HPDE6-E6E7 (cell line): ENCODE data around the gene PNKD.
"Not testable (repeated sequence)": the region's sequence is repeated elsewhere in the genome, so short reads cannot be mapped to it uniquely, and the experiment has no call there.

Source experiments
- DNase-seq: peaks from one replicate; pipeline ENCODE4 v3.0.0; 2011; ENCODE audit warnings: missing footprints; ENCODE audit errors: extremely low spot score

PNKD gene

GRCh38 chr2:218292048-218293014, 22.0 kb downstream of the PNKD start, which contains the start of gene TMBIM1:
TMBIM1 (minus strand) TSS chr2:218292503; CDS start chr2:218282141, 10,362 bp downstream.
- DNase-seq, result no peak

DNA sequence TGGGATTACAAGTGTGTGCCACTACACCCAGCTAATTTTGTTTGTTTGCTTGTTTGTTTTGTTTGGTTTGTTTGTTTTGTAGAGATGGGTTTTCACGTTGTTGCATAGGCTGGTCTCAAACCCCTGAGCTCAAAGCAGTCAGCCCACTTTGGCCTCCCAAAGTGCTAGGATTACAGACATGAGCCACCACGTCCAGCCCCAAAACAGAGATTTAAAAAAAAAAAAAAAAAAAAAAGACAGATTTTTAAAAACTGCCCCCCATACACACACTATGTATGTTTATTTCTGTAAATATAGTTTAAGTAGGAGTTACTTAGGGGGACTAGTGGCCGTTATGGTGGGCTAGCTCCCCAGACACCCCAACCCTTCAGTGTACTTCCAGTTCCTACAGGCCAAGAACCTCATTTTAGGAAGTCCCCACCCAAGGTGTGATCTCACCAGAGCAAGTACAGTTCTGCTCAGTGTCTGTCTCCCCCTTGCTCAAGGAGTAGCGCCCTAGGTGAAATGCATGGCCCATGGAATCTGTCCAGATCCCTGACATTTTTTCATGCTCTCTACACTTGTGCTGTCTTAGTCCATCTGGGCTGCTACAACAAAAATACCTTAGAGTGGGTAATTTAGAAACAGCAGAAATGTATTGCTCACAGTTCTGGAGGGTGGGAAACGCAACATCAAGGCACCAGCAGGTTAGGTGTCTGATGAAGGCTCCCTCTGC, 23.6 kb downstream of the PNKD start:
- DNase-seq, result no peak

DNA sequence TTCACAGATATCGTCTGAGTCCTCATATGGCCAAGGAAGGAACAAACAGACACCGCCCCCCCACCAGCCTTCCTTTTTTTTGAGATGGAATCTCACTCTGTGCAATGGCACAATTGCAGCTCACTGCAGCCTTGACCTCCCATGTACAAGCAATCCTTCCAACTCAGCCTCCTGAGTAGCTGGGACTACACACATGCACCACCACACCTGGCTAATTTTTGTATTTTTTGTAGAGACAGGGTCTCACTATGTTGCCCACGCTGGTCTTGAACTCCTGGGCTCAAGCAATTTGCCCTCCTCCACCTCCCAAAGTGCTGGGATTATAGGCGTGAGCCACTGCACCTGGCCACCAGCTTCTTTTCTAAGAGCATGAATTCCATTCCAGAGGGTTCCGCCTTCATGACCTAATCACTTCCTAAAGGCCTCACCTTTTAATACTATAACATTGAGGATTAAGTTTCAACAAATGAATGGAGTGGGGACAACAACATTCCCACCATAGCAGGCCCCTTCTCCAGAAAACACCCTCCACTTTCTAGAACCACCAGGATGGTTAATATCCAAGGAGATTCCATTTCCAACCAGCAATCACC, 24.2 kb downstream of the PNKD start:
- no peak for DNase-seq

DNA sequence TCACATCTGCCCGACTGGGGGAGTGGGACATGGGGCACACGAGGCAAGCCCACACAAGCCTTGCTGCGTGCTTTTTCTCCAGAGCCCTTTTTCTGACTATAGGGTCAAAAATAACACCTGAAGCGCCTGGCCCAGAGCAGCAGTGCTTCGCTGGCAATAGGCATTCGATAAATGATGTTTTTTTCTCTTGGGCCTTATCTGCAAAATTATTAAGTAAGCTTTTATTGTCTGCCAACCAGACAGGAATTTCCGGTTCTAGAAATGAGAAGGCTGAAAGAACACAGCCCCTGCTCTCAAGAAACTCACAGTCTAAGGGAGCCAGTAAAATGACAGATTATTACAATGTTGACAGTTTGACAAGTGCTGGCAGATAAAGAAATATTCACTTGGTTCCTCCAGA, 24.7 kb downstream of the PNKD start:
- DNase-seq, result no peak

DNA sequence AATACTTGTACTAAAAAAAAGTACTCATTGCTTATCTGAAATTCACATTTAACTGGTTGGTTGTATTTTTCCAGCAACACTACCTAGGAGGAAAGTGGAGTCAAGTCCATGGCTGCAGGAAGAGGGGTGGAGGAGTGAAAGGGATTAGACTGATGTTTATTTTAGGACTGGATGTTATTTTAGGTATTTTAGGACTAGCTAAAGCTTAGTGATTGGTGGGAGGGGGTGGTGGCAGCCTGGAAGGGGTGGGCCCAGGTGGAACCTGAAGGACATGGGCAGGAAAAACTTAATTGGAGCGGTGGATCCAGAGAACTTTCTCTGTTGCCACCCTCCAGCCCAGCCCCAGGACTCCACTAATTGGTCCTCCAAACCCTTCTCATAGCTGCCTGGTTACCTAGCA, 25.9 kb downstream of the PNKD start:
- DNase-seq, result no peak

DNA sequence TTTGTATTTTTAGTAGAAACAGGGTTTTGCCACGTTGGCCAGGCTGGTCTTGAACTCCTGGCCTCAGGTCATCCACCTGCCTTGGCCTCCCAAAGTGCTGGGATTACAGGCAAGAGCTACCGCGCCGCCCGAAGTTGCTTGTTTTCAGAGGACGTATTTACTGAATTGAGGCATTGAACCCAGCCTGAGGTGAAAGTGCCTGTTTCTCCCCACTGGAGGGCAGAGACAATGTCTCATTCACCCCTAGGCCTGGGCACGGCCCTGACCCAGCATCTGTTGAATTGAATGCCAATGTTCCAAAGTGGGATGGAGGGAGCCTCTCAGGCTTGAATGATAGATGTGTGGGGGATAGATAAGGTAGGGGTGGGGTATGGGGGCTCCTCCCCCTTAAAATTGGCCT, 26.5 kb downstream of the PNKD start:
- DNase-seq, result no peak

DNA sequence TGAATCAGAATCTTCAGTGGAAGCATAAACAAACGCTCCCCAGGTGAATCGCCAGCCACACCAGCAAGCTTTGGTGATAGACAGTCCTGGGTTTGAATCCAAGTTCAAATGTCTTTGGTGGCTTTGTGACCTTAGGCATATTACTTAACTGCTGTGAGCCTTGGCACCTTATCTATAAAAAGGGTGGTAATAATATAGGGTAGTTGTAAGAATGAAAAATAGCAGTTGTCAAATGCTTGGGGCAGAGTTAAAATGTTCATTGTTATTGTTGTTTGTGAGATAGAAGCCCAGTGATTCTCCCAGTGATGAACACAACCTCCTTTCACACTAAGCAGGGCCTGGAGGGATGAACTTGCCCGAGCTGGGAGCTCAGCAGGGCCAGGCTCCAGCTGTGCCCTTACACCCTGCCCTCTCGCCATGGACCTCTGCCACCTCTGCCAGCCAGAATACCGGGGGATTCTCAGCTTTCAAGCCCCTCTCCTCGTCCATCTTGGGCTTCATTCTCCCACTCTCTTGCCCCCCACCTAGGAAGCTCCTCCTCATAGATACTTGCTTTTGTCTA, 28.1 kb downstream of the PNKD start:
- no peak for DNase-seq

GRCh38 chr2:218300141-218300540, 29.8 kb downstream of the PNKD start:
- DNase-seq, result no peak

- DNase-seq, result no peak
These were observed 31.0 kb downstream of the PNKD start for GRCh38 chr2:218301176-218301819.

DNA sequence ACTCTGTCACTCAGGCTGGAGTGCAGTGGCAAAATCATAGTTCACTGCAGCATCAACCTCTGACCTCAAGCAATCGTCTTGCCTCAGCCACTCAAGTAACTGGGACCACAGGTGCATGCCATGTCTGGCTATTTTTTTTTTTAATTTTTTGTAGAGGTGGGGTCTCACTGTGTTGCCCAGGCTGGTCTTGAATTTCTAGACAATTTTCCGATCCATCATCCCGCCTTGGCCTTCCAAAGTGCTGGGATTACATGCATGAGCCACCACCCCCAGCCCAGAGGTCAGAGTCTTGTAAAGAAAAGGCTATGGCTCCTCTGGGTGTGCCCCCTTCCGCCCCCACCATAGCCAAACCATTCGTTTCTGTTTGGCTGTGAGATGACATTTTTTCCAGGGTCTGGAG, 35.1 kb downstream of the PNKD start:
- DNase-seq, result no peak

GRCh38 chr2:218306184-218306920, 36.0 kb downstream of the PNKD start:
- DNase-seq, result no peak

DNA sequence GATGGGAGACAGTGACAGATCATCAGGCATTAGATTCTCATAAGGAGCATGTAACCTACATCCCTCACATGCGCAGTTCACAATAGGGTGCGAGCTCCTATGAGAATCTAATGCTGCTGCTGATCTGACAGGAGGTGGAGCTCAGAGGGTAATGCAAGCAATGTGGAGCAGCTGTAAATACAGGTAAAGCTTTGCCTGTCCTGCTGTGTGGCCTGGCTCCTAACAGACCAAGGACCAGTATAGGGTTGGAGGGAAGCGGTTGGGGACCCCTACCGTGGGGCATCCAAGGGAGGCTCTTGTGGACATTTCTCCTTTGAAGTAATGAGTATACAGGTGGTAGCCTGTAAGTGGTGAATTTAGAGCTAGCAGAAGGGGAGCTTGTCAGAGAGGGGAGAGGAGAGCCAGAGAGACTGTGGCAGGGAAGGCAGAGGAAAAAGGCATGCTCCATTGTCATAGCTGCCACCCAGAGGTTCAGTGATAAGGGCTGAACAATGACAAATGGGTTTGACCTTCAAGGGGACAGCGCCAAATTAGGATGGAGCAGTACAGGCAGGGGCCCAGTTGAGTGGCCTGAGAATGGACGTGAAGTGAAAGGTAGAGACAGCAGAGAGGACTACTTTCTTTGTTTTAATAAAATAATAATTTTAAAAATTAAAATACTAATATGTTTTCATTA, 37.2 kb downstream of the PNKD start:
- DNase-seq, result no peak

- DNase-seq, result no peak
These were observed 40.7 kb downstream of the PNKD start for GRCh38 chr2:218310853-218311540.

DNA sequence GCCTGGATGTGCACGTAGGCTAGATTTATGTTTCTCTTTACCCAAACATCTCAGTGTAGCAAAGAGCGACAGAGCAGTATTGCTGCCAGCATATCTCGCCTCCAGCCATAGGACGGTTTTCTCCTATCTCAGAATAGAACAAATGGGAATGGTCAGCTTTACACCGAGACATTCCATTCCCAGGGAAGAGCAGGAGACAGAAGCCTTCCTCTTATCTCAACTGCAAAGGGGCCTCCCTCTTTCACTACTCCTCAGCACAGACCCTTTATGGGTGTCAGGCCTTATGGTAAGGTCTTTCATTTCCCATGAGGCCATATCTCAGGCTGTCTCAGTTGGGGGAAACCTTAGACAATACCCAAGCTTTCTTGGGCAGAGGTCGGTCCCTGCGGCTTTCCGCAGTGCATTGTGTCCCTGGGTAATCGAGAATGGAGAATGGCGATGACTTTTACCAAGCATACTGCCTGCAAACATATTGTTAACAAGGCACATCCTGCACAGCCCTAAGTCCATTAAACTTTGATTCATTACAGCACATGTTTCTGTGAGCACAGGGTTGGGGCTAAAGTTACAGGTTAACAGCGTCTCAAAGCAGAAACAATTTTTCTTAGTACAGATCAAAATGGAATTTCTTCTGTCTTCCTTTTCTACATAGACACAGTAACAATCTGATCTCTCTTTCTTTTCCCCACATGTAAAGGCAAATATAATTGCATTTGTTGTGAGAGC, 41.4 kb downstream of the PNKD start:
- not testable (repeated sequence) for DNase-seq

DNA sequence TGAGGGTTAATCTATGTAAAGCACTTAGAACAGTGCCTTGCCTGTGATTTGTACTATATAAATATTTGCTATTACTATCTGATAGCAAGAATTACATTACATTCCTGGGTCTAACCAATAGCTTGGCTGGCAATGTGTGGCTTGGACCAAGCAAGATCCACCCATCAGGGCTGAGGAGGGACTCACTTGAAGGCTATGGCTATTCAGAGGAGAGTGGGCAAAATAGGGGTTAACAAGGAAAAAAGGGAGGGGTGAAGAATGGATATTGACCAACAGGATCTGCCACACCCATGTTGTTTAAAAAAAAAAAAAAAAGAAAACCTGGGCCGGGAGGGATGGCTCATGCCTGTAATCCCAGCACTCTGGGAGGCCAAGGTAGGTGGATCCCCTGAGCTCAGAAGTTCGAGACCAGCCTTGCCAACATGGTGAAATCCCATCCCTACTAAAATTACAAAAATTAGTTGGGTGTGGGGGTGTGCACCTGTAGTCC, 42.0 kb downstream of the PNKD start:
- no peak for DNase-seq

DNA sequence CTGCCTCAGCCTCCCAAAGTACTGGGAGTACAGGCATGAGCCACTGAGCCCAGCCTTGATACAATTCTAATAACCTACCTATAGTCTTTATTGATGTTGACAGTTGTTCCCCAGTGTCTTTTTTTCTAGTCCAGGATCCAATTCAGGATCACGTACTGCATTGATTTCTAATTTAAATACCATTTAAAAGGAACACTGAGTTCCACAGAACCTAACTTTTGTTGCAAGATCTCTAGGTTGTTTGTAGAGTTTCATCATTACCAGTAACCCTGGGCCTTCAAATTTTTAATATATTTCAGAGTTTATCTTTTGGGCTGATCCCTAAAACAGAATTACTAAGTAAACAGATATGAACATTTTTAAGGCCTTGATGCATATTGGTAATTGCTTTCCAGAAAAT, 43.0 kb downstream of the PNKD start:
- no peak for DNase-seq

- not testable (repeated sequence) for DNase-seq
These were observed 44.4 kb downstream of the PNKD start for GRCh38 chr2:218314764-218315163.

DNA sequence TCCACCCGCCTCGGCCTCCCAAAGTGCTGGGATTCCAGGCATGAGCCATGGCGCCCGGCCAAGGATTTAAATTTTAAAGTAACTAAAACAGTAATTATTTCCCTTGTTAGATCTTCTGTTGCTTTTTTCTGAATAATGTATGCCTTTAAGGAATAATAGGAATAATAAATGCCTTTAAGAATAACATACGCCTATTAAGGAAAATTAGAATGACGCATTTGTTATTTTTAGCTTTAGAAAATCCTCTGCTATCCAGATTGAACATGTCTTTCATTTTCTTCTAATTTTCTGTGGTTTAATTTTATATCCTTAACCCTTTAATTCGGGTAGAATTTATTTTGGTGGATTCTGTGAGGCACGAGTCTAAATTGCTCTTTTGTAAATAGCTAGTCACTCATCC, 45.1 kb downstream of the PNKD start:
- no peak for DNase-seq

DNA sequence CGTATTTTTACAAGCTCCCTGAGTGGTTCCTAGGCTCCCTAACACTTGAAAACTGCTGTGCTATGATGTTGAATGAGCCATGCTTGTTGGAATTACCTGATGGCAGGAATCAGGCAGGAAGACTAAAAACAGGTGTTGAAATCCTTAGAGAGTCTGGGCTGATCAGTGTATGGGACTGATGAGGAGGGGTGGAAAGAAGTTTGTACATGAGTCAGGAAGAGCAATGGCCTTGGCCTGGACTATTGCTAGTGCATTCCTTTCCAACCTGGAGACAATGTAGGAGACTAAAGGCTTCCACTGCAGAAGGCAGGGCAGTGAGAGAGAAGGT, 46.9 kb downstream of the PNKD start:
- no peak for DNase-seq
